ENCODE measurements around the gene POLR3F. TPM values are rescaled to one million over a fixed set of nuclear protein-coding genes. Genes with fewer than 3 reads are reported as not detected.

The POLR3F gene
- polyA plus RNA-seq (ENCODE audit: insufficient read length in 3 of 3), result 10 to 100 TPM; 15.0 to 19.5 (median 17.9) TPM
- long read RNA-seq, donor 1, transcript POLR3F-201 (9 exons, 2,416 nt), result major isoform, 5 of 5 reads
- long read RNA-seq, donor 1, partial matches to known transcripts, result 0 of 5 reads
- long read RNA-seq, donor 1, other reads (novel, unspliced or antisense), result 0 of 5 reads
- long read RNA-seq, donor 2, partial matches to known transcripts, result 0 of 4 reads
- long read RNA-seq, donor 2, other reads (novel, unspliced or antisense), result 0 of 4 reads
- long read RNA-seq, donor 3, transcript POLR3F-201 (9 exons, 2,416 nt), result major isoform, 5 of 5 reads
- long read RNA-seq, donor 3, partial matches to known transcripts, result 0 of 5 reads
- long read RNA-seq, donor 3, other reads (novel, unspliced or antisense), result 0 of 5 reads
- long read RNA-seq, donor 4, partial matches to known transcripts, result 11 of 17 reads
- long read RNA-seq, donor 4, other reads (novel, unspliced or antisense), result 0 of 17 reads
- long read RNA-seq, donor 5, result 0 reads
- long read RNA-seq, donor 6, partial matches to known transcripts, result 0 of 2 reads
- long read RNA-seq, donor 6, other reads (novel, unspliced or antisense), result 0 of 2 reads
- long read RNA-seq, donor 7, transcript POLR3F-201 (9 exons, 2,416 nt), result major isoform, 6 of 8 reads
- long read RNA-seq, donor 7, partial matches to known transcripts, result 0 of 8 reads
- long read RNA-seq, donor 7, other reads (novel, unspliced or antisense), result 0 of 8 reads
- long read RNA-seq, donor 8, partial matches to known transcripts, result 0 of 2 reads
- long read RNA-seq, donor 8, other reads (novel, unspliced or antisense), result 0 of 2 reads
- long read RNA-seq, donor 9, partial matches to known transcripts, result 0 of 4 reads
- long read RNA-seq, donor 9, other reads (novel, unspliced or antisense), result 0 of 4 reads
- long read RNA-seq, donor 10, partial matches to known transcripts, result 0 of 3 reads
- long read RNA-seq, donor 10, other reads (novel, unspliced or antisense), result 0 of 3 reads
- long read RNA-seq, donor 11, transcript POLR3F-201 (9 exons, 2,416 nt), result major isoform, 5 of 7 reads
- long read RNA-seq, donor 11, partial matches to known transcripts, result 0 of 7 reads
- long read RNA-seq, donor 11, other reads (novel, unspliced or antisense), result 0 of 7 reads
- long read RNA-seq, donor 12, partial matches to known transcripts, result 42 of 43 reads
- long read RNA-seq, donor 12, other reads (novel, unspliced or antisense), result 0 of 43 reads
- long read RNA-seq, donor 13, partial matches to known transcripts, result 0 of 2 reads
- long read RNA-seq, donor 13, other reads (novel, unspliced or antisense), result 0 of 2 reads
- long read RNA-seq, donor 14, transcript POLR3F-201 (9 exons, 2,416 nt), result major isoform, 5 of 5 reads
- long read RNA-seq, donor 14, partial matches to known transcripts, result 0 of 5 reads
- long read RNA-seq, donor 14, other reads (novel, unspliced or antisense), result 0 of 5 reads
- long read RNA-seq, donor 15, partial matches to known transcripts, result 10 of 14 reads
- long read RNA-seq, donor 15, other reads (novel, unspliced or antisense), result 0 of 14 reads
- long read RNA-seq, donor 16, transcript POLR3F-201 (9 exons, 2,416 nt), result major isoform, 6 of 20 reads
- long read RNA-seq, donor 16, partial matches to known transcripts, result 14 of 20 reads
- long read RNA-seq, donor 16, other reads (novel, unspliced or antisense), result 0 of 20 reads

DNA sequence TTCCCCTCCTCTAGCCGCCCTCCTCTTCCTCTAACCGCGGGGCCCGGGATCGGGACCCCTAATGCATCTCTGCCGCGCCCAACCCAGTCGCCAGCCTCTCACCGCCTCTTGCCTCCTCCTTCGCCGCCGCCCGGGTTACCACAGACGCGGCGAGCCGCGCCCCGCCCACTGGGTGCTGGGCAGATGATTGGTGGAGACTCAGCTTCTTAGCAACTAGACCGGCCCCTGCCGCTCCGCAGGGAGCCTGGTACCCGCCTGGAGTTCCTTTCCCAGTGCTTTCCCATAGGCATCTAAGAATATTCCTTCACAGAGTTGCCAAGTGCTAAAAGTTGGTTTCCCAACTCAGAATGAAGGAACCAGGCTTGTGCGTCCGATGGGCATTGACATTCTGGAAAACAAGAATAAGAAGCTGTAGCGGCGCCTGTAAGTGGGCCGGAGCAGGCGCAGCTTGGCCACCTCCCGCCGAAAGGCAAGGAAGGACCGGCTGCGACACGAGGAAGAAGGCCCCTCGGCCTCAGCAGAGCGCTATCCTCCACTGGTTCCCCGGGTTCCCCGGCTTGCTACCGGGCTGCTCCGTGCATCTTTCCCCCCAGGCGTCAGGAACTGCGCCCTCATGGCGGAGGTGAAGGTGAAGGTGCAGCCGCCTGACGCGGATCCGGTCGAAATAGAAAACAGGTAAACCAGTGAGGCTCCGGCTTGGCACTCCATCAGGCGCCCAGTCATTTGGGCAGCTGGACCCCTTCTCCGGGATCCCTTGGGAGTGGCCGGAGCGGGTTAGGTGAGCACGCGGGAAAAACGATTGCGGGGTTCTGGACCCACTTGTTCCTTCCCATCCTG lies at the start of gene POLR3F, which contains the start of gene DZANK1:
Gene POLR3F (plus strand): TSS at position 497 of the 837 bp plus-strand sequence. CDS start 117 bp downstream, at position 614.
Gene DZANK1 (minus strand): TSS at position 137 of the 837 bp plus-strand sequence. CDS start 1,672 bp downstream, outside the sequence.
- peak; percentile 96 for DNase-seq

GRCh38 chr20:18421608-18422007 lies 45.6 kb upstream of the POLR3F start:
- no peak for DNase-seq

GRCh38 chr20:18427214-18427613 lies 40.0 kb upstream of the POLR3F start:
- no peak for DNase-seq

DNA sequence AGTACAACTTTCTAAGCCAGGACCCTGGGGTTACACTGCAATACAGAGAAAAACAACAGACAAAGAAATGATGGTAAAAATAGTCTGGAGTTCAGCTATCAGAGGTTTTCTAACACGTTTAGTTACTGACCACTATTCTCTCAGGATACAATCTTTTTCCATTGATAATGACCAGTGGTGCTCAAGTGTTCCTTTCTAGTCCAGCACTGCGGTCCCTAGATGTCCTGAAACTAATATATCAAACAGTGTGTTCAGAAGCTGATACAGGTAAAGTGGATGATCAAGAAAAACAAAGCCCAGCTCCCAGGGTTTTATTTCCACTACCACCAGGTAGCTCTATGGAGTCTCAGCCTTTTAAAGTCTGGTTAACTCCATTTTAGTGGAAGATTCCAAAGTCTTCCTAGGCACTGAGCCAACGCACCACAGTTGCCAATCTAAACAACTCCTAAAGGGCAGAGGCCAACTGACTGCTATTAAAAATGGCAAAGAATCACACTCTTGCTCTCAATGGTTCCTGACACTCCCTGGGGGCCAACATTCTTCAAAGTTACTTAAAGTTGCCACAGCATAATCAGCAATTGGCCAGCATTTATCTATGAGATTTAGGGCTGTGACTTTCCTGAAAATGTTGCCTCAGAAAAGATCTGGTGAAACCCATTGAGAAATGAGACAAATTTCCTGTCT lies 38.6 kb upstream of the POLR3F start:
- no peak for DNase-seq

DNA sequence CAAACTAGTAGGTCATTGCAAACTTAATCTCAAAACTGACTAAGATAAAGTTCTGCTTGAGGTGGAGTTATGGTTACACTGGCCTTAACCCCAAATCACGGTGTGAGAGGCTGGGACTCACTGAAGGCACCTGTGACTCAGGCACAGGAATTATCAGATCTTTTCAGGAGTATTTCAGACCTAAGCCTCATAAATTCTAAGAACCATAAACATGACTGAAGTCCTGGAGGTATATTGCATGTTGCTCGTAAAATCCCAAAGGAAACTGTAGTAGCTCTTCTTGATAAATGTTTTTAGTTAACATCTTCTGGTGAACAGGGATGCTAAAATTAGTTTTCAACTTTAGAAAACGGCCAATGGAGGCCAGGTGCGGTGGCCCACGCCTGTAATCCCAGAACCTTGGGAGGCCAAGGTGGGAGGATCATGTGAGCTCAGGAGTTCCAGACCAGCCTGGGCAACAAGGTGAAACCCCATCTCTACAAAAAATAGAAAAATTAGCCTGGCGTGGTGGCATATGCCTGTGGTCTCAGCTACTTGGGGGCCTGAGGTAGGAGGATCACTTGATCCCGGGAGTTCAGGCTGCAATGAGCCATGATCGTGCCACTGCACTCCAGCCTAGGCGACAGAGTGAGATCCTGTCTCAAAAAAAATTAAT lies 36.9 kb upstream of the POLR3F start:
- DNase-seq, result no peak

DNA sequence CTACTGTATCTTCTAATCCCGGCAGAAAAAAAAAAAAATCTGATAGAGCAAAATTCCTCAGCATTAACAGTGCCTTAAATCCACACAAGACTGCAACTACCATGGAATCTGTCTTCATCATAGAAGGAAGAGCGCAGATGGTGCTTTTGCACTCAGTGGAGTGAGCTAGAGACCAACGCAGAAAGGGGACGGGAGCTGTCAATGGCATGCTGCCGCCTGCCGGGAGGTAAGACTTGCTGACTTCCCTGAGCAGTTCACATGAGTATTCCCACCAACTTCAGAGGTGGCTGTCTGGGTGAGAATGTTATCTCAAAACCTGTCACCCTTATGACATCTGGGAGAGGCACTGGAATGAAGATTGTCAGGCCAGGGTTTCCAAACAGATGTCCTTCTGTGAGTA lies 36.0 kb upstream of the POLR3F start:
- no peak for DNase-seq

- DNase-seq, result no peak
Observed at GRCh38 chr20:18436847-18437246, 30.3 kb upstream of the POLR3F start.

DNA sequence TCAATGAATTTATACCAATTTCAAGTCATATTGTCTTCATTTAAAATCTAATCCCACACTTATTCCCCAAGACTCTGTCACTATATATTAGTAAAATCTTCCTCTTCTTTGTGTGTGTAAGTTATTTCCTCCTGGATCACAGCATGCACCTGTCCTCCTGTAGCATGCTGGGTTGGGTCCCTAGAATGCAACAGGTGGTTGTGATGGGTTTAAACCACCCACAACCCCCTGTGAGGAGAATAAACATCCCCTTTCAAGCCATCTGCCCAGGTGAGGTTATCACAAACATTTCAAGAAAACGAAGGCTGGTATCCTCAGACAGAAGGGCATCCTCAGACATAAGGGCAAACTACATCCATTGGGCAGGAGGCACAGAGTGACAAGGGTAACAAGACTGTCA lies 26.8 kb upstream of the POLR3F start:
- no peak for DNase-seq

- DNase-seq, result no peak
Observed at GRCh38 chr20:18443886-18444285, 23.3 kb upstream of the POLR3F start.

DNA sequence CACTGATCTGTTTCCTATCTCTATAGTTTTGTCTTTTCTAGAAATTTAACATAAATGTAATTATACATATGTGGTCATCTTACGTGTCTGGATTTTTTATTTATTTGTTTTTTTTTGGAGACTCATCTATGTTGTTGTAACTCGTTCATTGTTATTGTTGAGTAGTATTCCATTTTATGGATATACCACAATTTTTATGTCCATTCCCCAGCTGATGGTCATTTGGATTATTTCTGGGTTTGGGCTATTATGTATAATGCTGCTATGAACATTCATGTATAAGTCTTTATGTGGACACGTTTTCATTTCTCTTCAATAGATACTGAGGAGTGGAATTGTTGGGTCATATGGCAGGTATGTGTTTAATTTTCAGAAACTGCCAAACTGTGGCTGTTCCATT lies 10.6 kb upstream of the POLR3F start:
- no peak for DNase-seq

- no peak for DNase-seq
Observed at GRCh38 chr20:18465536-18466200, 1.5 kb upstream of the POLR3F start.

DNA sequence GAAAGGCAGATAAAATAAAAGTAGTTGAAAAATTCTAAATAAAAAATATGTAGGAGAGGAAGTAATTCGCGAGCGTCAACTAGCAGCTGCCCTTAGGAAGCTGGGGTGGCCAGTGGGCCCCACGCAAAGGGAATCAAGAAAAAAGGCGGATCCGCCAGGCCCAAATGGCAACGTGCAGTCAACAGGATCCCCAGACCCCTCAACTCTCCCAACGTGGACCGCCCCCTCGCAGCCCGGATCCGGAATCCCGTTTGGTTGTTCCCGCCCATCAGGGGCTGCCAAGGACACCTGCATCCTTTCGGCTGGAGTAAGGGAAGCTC lies 656 bp upstream of the POLR3F start:
- no peak for DNase-seq

DNA sequence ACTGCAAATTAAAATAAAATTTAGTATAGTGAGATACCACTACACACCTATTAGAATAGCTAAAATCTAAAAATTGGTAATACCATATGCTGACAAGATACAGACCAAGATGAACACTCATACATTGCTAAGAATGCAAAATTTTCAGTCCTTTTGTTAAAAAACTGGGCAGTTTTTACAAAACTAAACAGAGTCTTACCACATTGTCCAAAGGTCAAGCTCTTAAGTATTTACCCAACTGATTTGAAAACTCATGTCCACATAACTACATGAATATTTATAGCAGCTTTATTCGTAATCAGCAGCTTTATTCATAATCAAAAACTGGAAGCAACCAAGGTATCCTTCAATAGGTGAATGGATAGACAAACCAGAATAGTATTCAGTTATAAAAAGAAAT lies 10.0 kb downstream of the POLR3F start:
- no peak for DNase-seq

DNA sequence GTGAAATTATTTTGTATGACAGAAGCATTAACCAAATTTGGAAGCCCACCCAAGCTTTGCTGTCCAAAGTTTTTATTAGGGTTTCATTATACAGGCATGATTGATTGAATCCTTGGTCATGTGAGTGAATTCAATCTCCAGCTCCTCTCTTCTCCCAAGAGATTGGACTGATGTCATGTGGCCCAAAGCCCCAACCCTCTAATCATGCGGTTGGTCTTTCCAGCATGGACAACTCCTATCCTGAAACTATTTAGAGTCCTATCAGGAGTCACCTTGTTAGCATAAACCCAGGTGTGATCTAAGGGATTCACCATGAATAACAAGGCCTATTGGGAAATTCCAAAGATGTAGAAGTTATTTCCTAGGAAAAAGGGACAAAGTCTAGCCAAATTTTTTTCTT lies 10.6 kb downstream of the POLR3F start:
- DNase-seq, result no peak

DNA sequence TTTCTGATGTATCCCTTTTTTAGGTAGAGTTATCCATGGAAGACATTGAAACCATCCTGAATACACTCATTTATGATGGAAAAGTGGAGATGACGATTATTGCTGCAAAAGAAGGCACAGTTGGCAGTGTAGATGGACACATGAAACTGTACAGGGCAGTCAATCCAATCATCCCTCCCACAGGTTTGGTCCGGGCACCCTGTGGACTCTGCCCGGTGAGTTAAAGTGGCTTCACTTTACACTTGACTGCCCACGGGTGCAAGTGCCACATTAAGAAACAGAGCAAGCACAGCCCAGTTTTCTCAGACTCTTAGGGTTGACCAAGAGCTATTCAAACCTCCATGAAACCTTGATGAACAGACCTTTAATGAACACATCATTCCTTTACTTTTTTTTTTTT lies 14.4 kb downstream of the POLR3F start:
- DNase-seq, result no peak

DNA sequence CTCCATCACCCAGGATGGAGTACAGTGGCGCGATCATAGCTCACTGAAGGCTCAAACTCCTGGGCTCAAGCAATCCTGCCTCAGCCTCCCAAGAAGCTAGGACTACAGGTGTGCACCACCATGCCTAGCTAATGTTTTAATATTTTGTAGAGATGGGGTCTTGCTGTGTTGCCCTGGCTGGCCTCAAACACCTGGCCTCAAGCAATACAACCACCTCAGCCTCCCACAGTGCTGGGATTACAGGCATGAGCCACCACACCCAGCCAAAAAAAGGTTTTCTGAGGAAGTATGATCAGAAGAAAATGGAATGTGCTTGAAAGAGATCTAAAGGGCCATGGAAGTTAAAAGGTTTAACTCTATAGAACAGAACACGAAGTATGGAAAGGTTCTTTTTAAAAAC lies 21.1 kb downstream of the POLR3F start:
- no peak for DNase-seq

DNA sequence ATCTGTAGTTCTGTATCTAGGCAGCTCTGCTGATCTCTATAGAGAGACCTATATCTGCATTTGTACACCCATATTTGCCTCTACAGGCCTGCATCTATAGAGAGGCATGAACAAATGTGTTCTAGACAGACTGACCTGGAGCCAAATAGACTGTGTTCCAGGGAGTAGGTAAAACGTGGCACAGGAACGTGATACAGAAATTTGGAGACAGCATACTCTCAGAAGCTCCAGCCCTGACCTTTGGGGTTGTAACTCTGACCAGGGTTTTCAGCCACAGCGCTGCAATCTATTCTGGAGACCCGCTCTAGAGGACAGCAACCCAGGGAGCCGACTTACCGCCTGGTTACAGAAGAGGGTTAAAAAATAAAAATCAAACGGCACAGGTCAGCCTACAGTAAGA lies 28.9 kb downstream of the POLR3F start:
- DNase-seq, result no peak
